Right atrium auricular region (tissue), 2 donors: ENCODE data around the gene LMBR1. TPM values are rescaled to one million over a fixed set of nuclear protein-coding genes. Genes with fewer than 3 reads are reported as not detected.

Experiments used
- DNase-seq: peaks from one replicate; pipeline ENCODE4 v3.0.0-alpha.2; 2019; ENCODE audit warnings: low spot score
- H3K27ac ChIP-seq, 2 donors: fragments of 200-600 bp; sonication (generic); 1 replicate in 1 of 2; 2 replicates in 1 of 2; pipeline ENCODE4 v1.5.1; 2016 to 2019
- H3K27me3 ChIP-seq, 2 donors: fragments of 200-600 bp; sonication (generic); one replicate each; pipeline versions ENCODE4 v1.5.1 to v1.6.0; 2017 to 2019
- H3K36me3 ChIP-seq: fragments of 200-600 bp; sonication (generic); one replicate; pipeline ENCODE4 v1.5.1; 2016
- H3K4me1 ChIP-seq, 2 donors: fragments of 200-600 bp; sonication (generic); one replicate each; pipeline versions ENCODE4 v1.5.1 to v1.6.0; 2017 to 2019
- H3K4me3 ChIP-seq, 2 donors: fragments of 200-600 bp; sonication (generic); 1 replicate in 1 of 2; 2 replicates in 1 of 2; pipeline ENCODE4 v1.5.1; 2017 to 2019; ENCODE audit warnings: mild to moderate bottlenecking in 1 of 2, moderate library complexity in 1 of 2
- H3K9me3 ChIP-seq, 2 donors: fragments of 200-600 bp; sonication (generic); one replicate each; pipeline ENCODE4 v1.5.1; 2019
- CTCF ChIP-seq, 2 donors: fragments of 200-600 bp; sonication (generic); IDR thresholded peaks; one replicate each; pipeline ENCODE4 v1.5.1; 2019; ENCODE audit warnings: antibody characterized with exemption in 2 of 2
- total RNA-seq, 2 donors: library from RNA; depleted of rRNA; stranded (reverse); fragments of >200 nt; gene quantifications; one replicate each; pipeline ENCODE4 v1.1.0, GENCODE V29; 2016

The LMBR1 gene
- total RNA-seq, 2 donors from 2014 or later = 32.4 to 33.7 TPM

GRCh38 chr7:156733638-156734037 lies 159.3 kb downstream of the LMBR1 start:
- TF ChIP-seq CTCF (IDR thresholded peaks at IDR 0.05) = no peak
- Histone ChIP-seq H3K27ac (no peak overlapping the region), H3K4me3 (no peak overlapping the region), H3K9me3 (peaks cover 0 to 14% of the 10 kb centered on the region in 2 donors), H3K36me3 (peaks cover 17% of the 10 kb centered on the region), H3K4me1 (no peaks in the 10 kb centered on the region), H3K27me3 (no peaks in the 10 kb centered on the region)
- DNase-seq = no peak

DNA sequence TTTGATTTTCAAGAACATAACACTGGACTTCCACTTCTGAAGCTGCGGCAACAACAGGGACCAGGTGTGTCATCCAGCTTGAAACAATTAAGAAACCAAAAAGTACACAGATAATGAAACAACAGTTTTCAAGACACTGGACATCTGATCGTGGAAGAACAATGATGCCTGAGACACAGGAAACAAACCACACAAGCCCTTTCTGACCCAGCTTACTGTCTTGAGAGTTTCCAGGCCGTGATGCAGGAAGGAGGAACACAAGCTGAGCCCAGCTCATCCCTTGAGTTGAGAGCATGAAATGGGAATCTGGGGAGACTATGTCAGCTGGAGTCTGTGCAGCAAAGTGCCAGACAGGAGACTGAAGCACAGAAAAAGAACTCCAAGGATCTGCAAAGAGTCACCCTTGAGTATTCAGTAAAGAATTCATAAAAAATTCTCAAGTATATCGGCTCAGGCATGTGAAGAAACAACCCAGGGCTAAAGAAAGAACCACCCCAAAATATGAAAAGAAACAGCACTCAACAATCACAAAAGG lies 160.8 kb downstream of the LMBR1 start:
- Histone ChIP-seq H3K4me1 (no peaks in the 10 kb centered on the region), H3K4me3 (no peak overlapping the region)

GRCh38 chr7:156731651-156732050 lies 161.3 kb downstream of the LMBR1 start:
- peaks cover 17% of the 10 kb centered on the region for H3K36me3 ChIP-seq
- DNase-seq = no peak
- H3K9me3 ChIP-seq = peaks cover 0 to 14% of the 10 kb centered on the region in 2 donors
- no peaks in the 10 kb centered on the region for H3K4me1 ChIP-seq
- H3K27me3 ChIP-seq = no peaks in the 10 kb centered on the region
- TF ChIP-seq CTCF (IDR thresholded peaks at IDR 0.05) = no peak
- H3K27ac ChIP-seq = no peak overlapping the region
- no peak overlapping the region for H3K4me3 ChIP-seq

More for the DNA sequence above, 160.8 kb downstream of the LMBR1 start:
- TF ChIP-seq CTCF (IDR thresholded peaks at IDR 0.05) = no peak
- Histone ChIP-seq H3K27me3 (no peaks in the 10 kb centered on the region), H3K9me3 (peaks cover 0 to 14% of the 10 kb centered on the region in 2 donors), H3K36me3 (peaks cover 17% of the 10 kb centered on the region), H3K27ac (no peak overlapping the region)
- DNase-seq = no peak

GRCh38 chr7:156725936-156726335 lies 167.0 kb downstream of the LMBR1 start:
- no peak for DNase-seq
- Histone ChIP-seq H3K4me3 (no peak overlapping the region), H3K36me3 (no peaks in the 10 kb centered on the region), H3K9me3 (no peaks in the 10 kb centered on the region), H3K4me1 (no peaks in the 10 kb centered on the region), H3K27ac (no peak overlapping the region), H3K27me3 (no peaks in the 10 kb centered on the region)
- TF ChIP-seq CTCF (IDR thresholded peaks at IDR 0.05) = no peak

DNA sequence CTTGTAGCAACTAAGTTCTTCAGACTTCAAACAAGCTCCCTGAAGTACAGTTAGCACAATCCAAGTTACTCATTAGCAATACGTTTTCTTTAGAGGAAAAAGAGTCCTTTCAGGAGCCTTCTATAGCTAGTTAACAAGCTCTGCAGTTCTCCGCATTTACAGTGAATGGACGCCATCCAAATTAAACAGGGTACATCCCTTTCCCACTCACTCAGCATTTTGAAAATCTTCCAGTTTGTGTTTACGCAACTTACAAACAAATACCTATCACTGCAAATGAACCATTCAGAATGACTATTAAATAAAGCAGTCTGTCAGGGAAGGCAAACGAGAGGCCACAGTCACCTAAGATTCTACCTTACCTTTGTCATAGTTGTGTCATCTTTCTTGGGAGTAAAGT lies 167.9 kb downstream of the LMBR1 start:
- H3K36me3 ChIP-seq = no peaks in the 10 kb centered on the region
- no peaks in the 10 kb centered on the region for H3K4me1 ChIP-seq
- no peak for TF ChIP-seq CTCF (IDR thresholded peaks at IDR 0.05)
- no peaks in the 10 kb centered on the region for H3K9me3 ChIP-seq
- no peaks in the 10 kb centered on the region for H3K27me3 ChIP-seq
- no peak overlapping the region for H3K4me3 ChIP-seq
- no peak for DNase-seq
- H3K27ac ChIP-seq = no peak overlapping the region
